ENCODE measurements around the gene KDM1A.

GRCh38 chr1:23123528-23123927 lies 104.3 kb downstream of the KDM1A start:
- TF ChIP-seq, protein P1, sequence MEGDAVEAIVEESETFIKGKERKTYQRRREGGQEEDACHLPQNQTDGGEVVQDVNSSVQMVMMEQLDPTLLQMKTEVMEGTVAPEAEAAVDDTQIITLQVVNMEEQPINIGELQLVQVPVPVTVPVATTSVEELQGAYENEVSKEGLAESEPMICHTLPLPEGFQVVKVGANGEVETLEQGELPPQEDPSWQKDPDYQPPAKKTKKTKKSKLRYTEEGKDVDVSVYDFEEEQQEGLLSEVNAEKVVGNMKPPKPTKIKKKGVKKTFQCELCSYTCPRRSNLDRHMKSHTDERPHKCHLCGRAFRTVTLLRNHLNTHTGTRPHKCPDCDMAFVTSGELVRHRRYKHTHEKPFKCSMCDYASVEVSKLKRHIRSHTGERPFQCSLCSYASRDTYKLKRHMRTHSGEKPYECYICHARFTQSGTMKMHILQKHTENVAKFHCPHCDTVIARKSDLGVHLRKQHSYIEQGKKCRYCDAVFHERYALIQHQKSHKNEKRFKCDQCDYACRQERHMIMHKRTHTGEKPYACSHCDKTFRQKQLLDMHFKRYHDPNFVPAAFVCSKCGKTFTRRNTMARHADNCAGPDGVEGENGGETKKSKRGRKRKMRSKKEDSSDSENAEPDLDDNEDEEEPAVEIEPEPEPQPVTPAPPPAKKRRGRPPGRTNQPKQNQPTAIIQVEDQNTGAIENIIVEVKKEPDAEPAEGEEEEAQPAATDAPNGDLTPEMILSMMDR (IDR thresholded peaks at IDR 0.05), result no peak
- TF ChIP-seq ZFX (IDR thresholded peaks at IDR 0.05; ENCODE audit: borderline replicate concordance), result no peak
